HCT116 (cell line): ENCODE data around the gene CRHR1. TPM values are rescaled to one million over a fixed set of nuclear protein-coding genes. Genes with fewer than 3 reads are reported as not detected.

Experiments used
- ATAC-seq: fragments of 200-7000 bp; cut with Tn5 transposase; 2 replicates; pipeline ENCODE4 v1.9.1; 2020; ENCODE audit warnings: mild to moderate bottlenecking, moderate library complexity
- BruUV-seq: library from RNA; stranded (reverse); fragments of 400-500 nt; replicated peaks from 2 replicates; lab custom pipeline; 2021; lab: Mats Ljungman, UMichigan
- CTCF ChIA-PET: fragments of 300-600 bp; sonication (Branson Sonifier 250); formaldehyde crosslinking; loops from one replicate; lab custom pipeline; 2021; ENCODE audit warnings: antibody characterized with exemption; lab: Charles Lee
- POLR2A ChIA-PET: fragments of 300-600, 350-600 bp; sonication (Branson Sonifier 250); formaldehyde crosslinking; loops from one replicate; lab custom pipeline; 2021; ENCODE audit warnings: antibody characterized with exemption; lab: Charles Lee
- RAD21 ChIA-PET, 2 experiments: fragments of 300-600 bp; sonication (Branson Sonifier 250); formaldehyde crosslinking; loops; one replicate each; lab custom pipeline; 2023; ENCODE audit warnings: low total read pairs in 2 of 2; ENCODE audit not compliant: uncharacterized antibody in 2 of 2, unreplicated experiment in 2 of 2, low non-redundant PET in 1 of 2; lab: Charles Lee
- DNase-seq: peaks from one replicate; pipeline ENCODE4 v3.0.0-alpha.2; 2010; ENCODE audit warnings: low read depth, low spot score
- H2AFZ ChIP-seq: fragments of 200-600 bp; shearing (Covaris generic), sonication (generic); 2 replicates; pipeline ENCODE4 v1.6.1; 2017; ENCODE audit warnings: low read depth, mixed run types, mixed read lengths, antibody characterized with exemption, low read length; ENCODE audit not compliant: poor library complexity, severe bottlenecking
- H3K27ac ChIP-seq: 2 replicates; pipeline ENCODE4 v1.5.1; 2012; ENCODE audit warnings: low read depth, low read length
- H3K27me3 ChIP-seq: fragments of 200-600 bp; sonication (generic); 2 replicates; pipeline ENCODE4 v1.6.1; 2016; ENCODE audit warnings: mixed run types, low read length, mixed read lengths; ENCODE audit not compliant: insufficient read depth
- H3K36me3 ChIP-seq, 2 experiments: fragments of 200-500 bp in 1 of 2; fragments of 200-600 bp in 1 of 2; sonication (Bioruptor generic) in 1 of 2; sonication (generic) in 1 of 2; 2 replicates each; pipeline versions ENCODE4 v1.5.1 to v1.6.1; 2014 to 2016; ENCODE audit warnings: low read length in 2 of 2, inconsistent platforms in 1 of 2, mixed read lengths in 1 of 2, mixed run types in 1 of 2; ENCODE audit not compliant: insufficient read depth in 2 of 2, control insufficient read depth in 1 of 2
- H3K4me1 ChIP-seq, 2 experiments: fragments of 200-600 bp in 1 of 2; sonication (generic) in 1 of 2; 2 replicates each; pipeline versions ENCODE4 v1.5.1 to v1.6.1; 2012 to 2017; ENCODE audit warnings: low read length in 2 of 2, inconsistent platforms in 1 of 2, mild to moderate bottlenecking in 1 of 2, mixed read lengths in 1 of 2, mixed run types in 1 of 2, moderate library complexity in 1 of 2; ENCODE audit not compliant: insufficient read depth in 2 of 2, control insufficient read depth in 1 of 2
- H3K4me2 ChIP-seq: fragments of 200-600 bp; sonication (generic); 2 replicates; pipeline ENCODE4 v1.6.1; 2017; ENCODE audit warnings: mixed run types, low read length, mixed read lengths
- H3K4me3 ChIP-seq, 2 experiments: fragments of 200-600 bp in 1 of 2; sonication (generic) in 1 of 2; replicated peaks in 1 of 2; 2 replicates each; pipeline ENCODE4 v1.5.1; 2011 to 2016; ENCODE audit warnings: low read length in 2 of 2, control low read depth in 1 of 2, low read depth in 1 of 2, mild to moderate bottlenecking in 1 of 2, mixed read lengths in 1 of 2, mixed run types in 1 of 2
- H3K79me2 ChIP-seq: fragments of 200-600 bp; sonication (generic); 2 replicates; pipeline ENCODE4 v1.6.1; 2017; ENCODE audit warnings: mild to moderate bottlenecking, mixed run types, low read length, moderate library complexity, mixed read lengths; ENCODE audit not compliant: insufficient read depth
- H3K9ac ChIP-seq: fragments of 200-600 bp; sonication (generic); 2 replicates; pipeline ENCODE4 v1.6.1; 2016; ENCODE audit warnings: low read length, mixed read lengths
- H3K9me2 ChIP-seq: fragments of 200-600 bp; sonication (generic), shearing (Covaris generic); 2 replicates; pipeline ENCODE4 v1.6.1; 2017; ENCODE audit warnings: mixed run types, mild to moderate bottlenecking, moderate library complexity; ENCODE audit not compliant: insufficient read depth
- H3K9me3 ChIP-seq, 2 experiments: fragments of 200-500 bp in 1 of 2; fragments of 200-600 bp in 1 of 2; sonication (Bioruptor generic) in 1 of 2; sonication (generic) in 1 of 2; 2 replicates each; pipeline ENCODE4 v1.6.1; 2014 to 2017; ENCODE audit warnings: low read length in 2 of 2, mixed read lengths in 2 of 2, inconsistent platforms in 1 of 2, low read depth in 1 of 2, mild to moderate bottlenecking in 1 of 2, mixed run types in 1 of 2, moderate library complexity in 1 of 2; ENCODE audit not compliant: control insufficient read depth in 1 of 2, insufficient read depth in 1 of 2
- H4K20me1 ChIP-seq: fragments of 200-600 bp; sonication (generic), shearing (Covaris generic); 2 replicates; pipeline ENCODE4 v1.6.1; 2017; ENCODE audit warnings: mixed run types, mild to moderate bottlenecking, moderate library complexity; ENCODE audit not compliant: insufficient read depth
- CBX3 ChIP-seq: IDR thresholded peaks from 2 replicates; pipeline ENCODE4 v1.6.1; 2012; ENCODE audit warnings: low read depth
- EGR1 ChIP-seq: IDR thresholded peaks from 2 replicates; pipeline ENCODE4 v1.6.1; 2012; ENCODE audit warnings: low read depth
- ELF1 ChIP-seq: IDR thresholded peaks from 2 replicates; pipeline ENCODE4 v1.6.1; 2012; ENCODE audit warnings: low read depth, borderline replicate concordance
- FOSL1 ChIP-seq: IDR thresholded peaks from 2 replicates; pipeline ENCODE4 v1.6.1; 2012; ENCODE audit warnings: low read depth
- RAD21 ChIP-seq: IDR thresholded peaks from 2 replicates; pipeline ENCODE4 v1.6.1; 2012; ENCODE audit warnings: low read depth, mild to moderate bottlenecking
- SP1 ChIP-seq: IDR thresholded peaks from 2 replicates; pipeline ENCODE4 v1.6.1; 2012; ENCODE audit warnings: low read depth
- TCF7L2 ChIP-seq: IDR thresholded peaks from 2 replicates; pipeline ENCODE4 v1.7.0; 2011; ENCODE audit warnings: borderline replicate concordance, inconsistent platforms; ENCODE audit not compliant: insufficient read depth, insufficient read length; ENCODE audit errors: extremely low read depth
- intact Hi-C: fragments of 100-400 bp; cut with micrococcal nuclease; formaldehyde crosslinking; loops from 2 replicates; pipeline ENCODE4 v1.10.0; 2022
- total RNA-seq: library from RNA; stranded (reverse); gene quantifications from one replicate; pipeline ENCODE4 v1.2.1, GENCODE V29; 2021; ENCODE audit not compliant: unreplicated experiment
- TF ChIP-seq, protein P1 (sequence below), 3 experiments: fragments of 200-600 bp in 1 of 3; sonication (generic) in 1 of 3; IDR thresholded peaks in 2 of 3; conservative IDR thresholded peaks in 1 of 3; 2 replicates each; pipeline ENCODE4 v1.5.1; 2012 to 2017; ENCODE audit warnings: low read depth in 2 of 3, low read length in 2 of 3, antibody characterized with exemption in 1 of 3, borderline replicate concordance in 1 of 3, control low read depth in 1 of 3, mild to moderate bottlenecking in 1 of 3, mixed read lengths in 1 of 3, mixed run types in 1 of 3, moderate library complexity in 1 of 3; ENCODE audit not compliant: insufficient read depth in 1 of 3

The CRHR1 gene
- total RNA-seq, 1 experiment from 2014 or later, result 0.12 TPM

DNA sequence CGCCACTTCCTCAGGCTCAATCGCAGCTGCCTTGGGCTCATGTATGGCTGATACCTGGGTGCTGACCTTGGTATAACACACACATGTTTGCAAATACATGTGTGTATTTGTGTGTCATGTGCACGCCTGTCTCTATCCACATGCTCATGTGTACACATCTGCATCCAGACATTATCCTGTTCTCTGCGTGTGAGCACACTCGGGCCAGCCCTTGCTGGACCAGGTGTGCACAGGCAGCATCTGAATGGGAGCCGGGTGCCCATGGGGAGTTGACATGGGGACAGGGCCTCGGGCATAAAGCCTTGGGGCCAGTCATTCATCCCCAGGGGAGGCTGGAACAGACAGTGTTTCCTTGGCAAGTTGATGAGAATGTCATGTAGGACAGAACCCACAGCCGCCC is 29.1 kb upstream of the CRHR1 start (continued):
- TF ChIP-seq, protein P1, sequence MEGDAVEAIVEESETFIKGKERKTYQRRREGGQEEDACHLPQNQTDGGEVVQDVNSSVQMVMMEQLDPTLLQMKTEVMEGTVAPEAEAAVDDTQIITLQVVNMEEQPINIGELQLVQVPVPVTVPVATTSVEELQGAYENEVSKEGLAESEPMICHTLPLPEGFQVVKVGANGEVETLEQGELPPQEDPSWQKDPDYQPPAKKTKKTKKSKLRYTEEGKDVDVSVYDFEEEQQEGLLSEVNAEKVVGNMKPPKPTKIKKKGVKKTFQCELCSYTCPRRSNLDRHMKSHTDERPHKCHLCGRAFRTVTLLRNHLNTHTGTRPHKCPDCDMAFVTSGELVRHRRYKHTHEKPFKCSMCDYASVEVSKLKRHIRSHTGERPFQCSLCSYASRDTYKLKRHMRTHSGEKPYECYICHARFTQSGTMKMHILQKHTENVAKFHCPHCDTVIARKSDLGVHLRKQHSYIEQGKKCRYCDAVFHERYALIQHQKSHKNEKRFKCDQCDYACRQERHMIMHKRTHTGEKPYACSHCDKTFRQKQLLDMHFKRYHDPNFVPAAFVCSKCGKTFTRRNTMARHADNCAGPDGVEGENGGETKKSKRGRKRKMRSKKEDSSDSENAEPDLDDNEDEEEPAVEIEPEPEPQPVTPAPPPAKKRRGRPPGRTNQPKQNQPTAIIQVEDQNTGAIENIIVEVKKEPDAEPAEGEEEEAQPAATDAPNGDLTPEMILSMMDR (IDR thresholded peaks at IDR 0.05 in 2 of 3, conservative IDR thresholded peaks at IDR 0.05 in 1 of 3; ENCODE audit: borderline replicate concordance in 1 of 3, insufficient read depth in 1 of 3, low read depth in 2 of 3, low read length in 2 of 3), result no peak
- TF ChIP-seq EGR1 (no peak), ELF1 (no peak)

DNA sequence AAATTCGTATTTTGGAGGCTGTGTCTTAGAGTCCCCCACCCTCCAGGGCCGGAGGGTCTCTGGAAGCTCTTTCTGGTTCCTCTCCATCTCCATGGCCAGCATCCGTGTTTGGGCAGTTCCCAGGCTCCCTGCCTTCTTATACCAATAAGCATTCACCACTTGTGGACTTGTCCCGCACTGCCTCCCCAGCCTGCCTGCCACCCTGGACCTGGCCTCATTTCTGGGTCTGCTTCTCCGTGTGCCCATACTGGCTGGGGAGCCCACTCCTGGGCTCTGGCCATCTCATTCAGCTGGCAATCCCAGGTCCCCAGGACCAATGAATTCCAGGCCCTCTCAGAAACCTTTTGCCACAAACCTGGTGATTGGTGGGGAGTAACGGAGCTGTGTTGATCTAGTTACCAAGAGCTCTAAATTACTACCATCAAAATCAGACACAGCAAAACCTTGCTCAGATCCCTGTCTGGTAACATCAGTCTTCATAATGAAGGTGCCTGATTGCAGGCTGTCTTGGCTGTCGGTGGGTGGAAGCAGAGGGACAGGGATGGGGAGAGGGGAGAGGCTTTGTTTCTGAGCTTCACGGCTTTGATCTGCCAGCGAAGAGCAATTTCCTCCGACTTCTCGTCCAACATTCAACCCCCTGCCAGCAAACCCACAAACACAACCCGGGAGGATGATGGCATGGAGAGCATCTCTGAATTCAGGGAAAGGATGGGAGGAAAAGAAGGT is 27.7 kb upstream of the CRHR1 start:
- Histone ChIP-seq H4K20me1 (no peaks in the 10 kb centered on the region), H3K36me3 (no peaks in the 10 kb centered on the region), H3K79me2 (no peaks in the 10 kb centered on the region), H2AFZ (no peak overlapping the region), H3K4me2 (no peak overlapping the region), H3K9me3 (no peaks in the 10 kb centered on the region), H3K4me1 (no peaks in the 10 kb centered on the region), H3K4me3 (no peak overlapping the region), H3K9ac (no peak overlapping the region), H3K27ac (no peak overlapping the region), H3K9me2 (no peaks in the 10 kb centered on the region), H3K27me3 (peaks cover 16% of the 10 kb centered on the region; the same call in 1 of the 2 replicates)
- ChIA-PET CTCF (no interaction called here), RAD21 (no interaction called here), POLR2A (interaction anchor here (0.7 kb wide), 1 partner anchor 94 kb away, joined by 3 read pairs; no protein-coding TSS in a partner anchor)
- ATAC-seq, result no peak
- no peak for DNase-seq
- intact Hi-C loops, result no loop called here
- no TSS peak for BruUV-seq
- TF ChIP-seq ELF1 (no peak), RAD21 (no peak), EGR1 (no peak), SP1 (no peak), TCF7L2 (no peak), CBX3 (no peak), FOSL1 (no peak)
- TF ChIP-seq, protein P1 (IDR thresholded peaks at IDR 0.05 in 2 of 3, conservative IDR thresholded peaks at IDR 0.05 in 1 of 3; ENCODE audit: borderline replicate concordance in 1 of 3, insufficient read depth in 1 of 3, low read depth in 2 of 3, low read length in 2 of 3), result no peak
